CD8-positive, alpha-beta memory T cell (primary cell): Measurements from ENCODE around the gene CRY1. TPM values are rescaled to one million over a fixed set of nuclear protein-coding genes. Genes with fewer than 3 reads are reported as not detected.
"Not testable (repeated sequence)": the region's sequence is repeated elsewhere in the genome, so short reads cannot be mapped to it uniquely, and the experiment has no call there.

Source experiments
- CTCF ChIA-PET: fragments of 350-600 bp; sonication (Branson Sonifier 250); formaldehyde crosslinking; loops from one replicate; lab custom pipeline; 2021; ENCODE audit warnings: antibody characterized with exemption; lab: Charles Lee
- POLR2A ChIA-PET: fragments of 350-600 bp; sonication (Branson Sonifier 250); formaldehyde crosslinking; loops from one replicate; lab custom pipeline; 2021; ENCODE audit warnings: antibody characterized with exemption; lab: Charles Lee
- DNase-seq, 5 donors: peaks; one replicate each; pipeline versions ENCODE4 v3.0.0 to v3.0.0-alpha.2; 2020 to 2022; ENCODE audit warnings: mixed read lengths in 1 of 5
- H3K27ac ChIP-seq: one replicate; pipeline ENCODE4 v1.7.0; 2013; ENCODE audit warnings: low read depth, mild to moderate bottlenecking, low read length, moderate library complexity
- H3K27me3 ChIP-seq: 2 replicates; pipeline ENCODE4 v1.7.0; 2013; ENCODE audit warnings: low read length, mild to moderate bottlenecking; ENCODE audit not compliant: insufficient read depth, poor library complexity, severe bottlenecking
- H3K36me3 ChIP-seq: 2 replicates; pipeline ENCODE4 v1.7.0; 2013; ENCODE audit warnings: mild to moderate bottlenecking, low read length, moderate library complexity; ENCODE audit not compliant: insufficient read depth
- H3K4me1 ChIP-seq: 2 replicates; pipeline ENCODE4 v1.7.0; 2013; ENCODE audit warnings: mild to moderate bottlenecking, low read length, moderate library complexity; ENCODE audit not compliant: insufficient read depth
- H3K4me3 ChIP-seq: 2 replicates; pipeline ENCODE4 v1.7.0; 2013; ENCODE audit warnings: mild to moderate bottlenecking, low read length
- H3K9me3 ChIP-seq: 2 replicates; pipeline ENCODE4 v1.7.0; 2013; ENCODE audit warnings: mild to moderate bottlenecking, low read length
- H3K27ac Mint-ChIP-seq, 8 donors: one replicate each; pipeline ENCODE4 v1.8.0; 2020 to 2021; ENCODE audit warnings: mixed read lengths in 8 of 8, mild to moderate bottlenecking in 6 of 8, inconsistent platforms in 3 of 8, moderate library complexity in 3 of 8
- H3K27me3 Mint-ChIP-seq, 2 donors: one replicate each; pipeline ENCODE4 v1.8.0; 2020 to 2021; ENCODE audit warnings: mixed read lengths in 2 of 2, mild to moderate bottlenecking in 1 of 2, moderate library complexity in 1 of 2
- H3K36me3 Mint-ChIP-seq, 3 donors: one replicate each; pipeline ENCODE4 v1.8.0; 2020 to 2021; ENCODE audit warnings: mixed read lengths in 3 of 3, inconsistent platforms in 1 of 3, mild to moderate bottlenecking in 1 of 3
- H3K4me1 Mint-ChIP-seq, 3 donors: one replicate each; pipeline ENCODE4 v1.8.0; 2020 to 2021; ENCODE audit warnings: mixed read lengths in 3 of 3, inconsistent platforms in 1 of 3, mild to moderate bottlenecking in 1 of 3
- H3K4me3 Mint-ChIP-seq, 7 donors: one replicate each; pipeline ENCODE4 v1.8.0; 2020 to 2021; ENCODE audit warnings: mixed read lengths in 7 of 7, mild to moderate bottlenecking in 6 of 7, moderate library complexity in 4 of 7, inconsistent platforms in 2 of 7
- H3K9me3 Mint-ChIP-seq, 5 donors: one replicate each; pipeline ENCODE4 v1.8.0; 2020 to 2022; ENCODE audit warnings: mixed read lengths in 5 of 5, mild to moderate bottlenecking in 3 of 5, moderate library complexity in 2 of 5, inconsistent platforms in 1 of 5
- polyA plus RNA-seq: library from polyadenylated mRNA; unstranded; fragments of 300-500 nt; fragmentation: Illumina TruSeq; gene quantifications from one replicate; pipeline ENCODE4 v1.2.3, GENCODE V29; 2021
- total RNA-seq, 2 experiments: library from RNA; stranded (reverse); gene quantifications; one replicate each; pipeline ENCODE4 v1.2.3, GENCODE V29; 2021

Gene CRY1
- total and polyA plus RNA-seq, 3 experiments from 2014 or later = 29.0 to 38.8 (median 36.6) TPM

DNA sequence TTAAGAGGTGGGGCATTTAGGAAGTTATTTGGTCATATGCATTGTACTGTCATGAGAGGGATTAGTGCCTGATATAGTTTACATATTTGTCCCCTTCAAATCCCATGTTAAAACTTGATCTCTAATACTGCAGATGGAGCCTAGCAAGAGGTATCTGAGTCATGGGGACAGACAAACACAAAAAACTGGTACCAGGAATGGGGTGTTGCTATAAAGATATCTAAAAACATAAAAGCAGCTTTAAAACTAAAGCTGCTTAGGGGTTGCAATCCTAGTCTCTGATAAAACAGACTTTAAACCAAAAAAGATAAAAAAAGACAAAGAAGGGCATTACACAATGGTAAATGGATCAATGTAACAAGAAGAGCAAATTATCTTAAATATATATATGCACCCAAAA lies 11.6 kb downstream of the CRY1 start:
- peaks cover 6 to 8% (median 7%) of the 10 kb centered on the region in 3 donors for H3K36me3 Mint-ChIP-seq
- no peak overlapping the region for H3K27ac Mint-ChIP-seq
- Histone ChIP-seq H3K27me3 (no peaks in the 10 kb centered on the region), H3K9me3 (no peaks in the 10 kb centered on the region), H3K4me1 (no peaks in the 10 kb centered on the region), H3K4me3 (no peak overlapping the region), H3K27ac (no peak overlapping the region), H3K36me3 (no peaks in the 10 kb centered on the region)
- peaks cover 0 to 7% of the 10 kb centered on the region in 2 donors for H3K27me3 Mint-ChIP-seq
- ChIA-PET POLR2A (no interaction called here), CTCF (no interaction called here)
- peaks cover 5 to 10% (median 9%) of the 10 kb centered on the region in 5 donors for H3K9me3 Mint-ChIP-seq
- no peak overlapping the region for H3K4me3 Mint-ChIP-seq
- DNase-seq = no peak
- H3K4me1 Mint-ChIP-seq = peaks cover 19 to 46% (median 25%) of the 10 kb centered on the region in 3 donors

DNA sequence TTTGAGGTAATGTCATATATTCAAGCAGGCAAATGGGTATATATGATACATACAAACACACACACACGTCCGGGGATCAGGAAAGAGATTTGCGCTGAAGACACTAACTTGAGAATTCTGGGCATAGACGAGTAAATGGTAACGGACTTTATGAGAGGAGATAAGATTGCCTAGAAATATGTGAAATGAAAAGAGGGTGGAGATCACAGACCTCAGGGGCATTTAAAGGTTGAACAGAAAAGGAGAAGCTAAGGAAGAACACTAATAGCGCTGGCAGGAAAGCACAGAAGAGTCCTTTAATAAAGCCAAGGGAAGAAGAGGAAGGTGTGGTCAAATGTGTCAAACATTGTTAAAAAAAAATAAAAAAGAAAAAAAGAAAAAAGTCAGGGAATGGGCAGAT lies 13.1 kb downstream of the CRY1 start:
- CTCF ChIA-PET = no interaction called here
- Histone ChIP-seq H3K27me3 (no peaks in the 10 kb centered on the region), H3K4me1 (no peaks in the 10 kb centered on the region), H3K9me3 (no peaks in the 10 kb centered on the region), H3K27ac (no peak overlapping the region), H3K36me3 (no peaks in the 10 kb centered on the region), H3K4me3 (no peak overlapping the region)
- Mint-ChIP-seq H3K36me3 (peaks cover 0 to 6% (median 2%) of the 10 kb centered on the region in 3 donors), H3K27ac (no peak overlapping the region), H3K27me3 (peaks cover 0 to 7% of the 10 kb centered on the region in 2 donors), H3K9me3 (peaks cover 5 to 10% (median 9%) of the 10 kb centered on the region in 5 donors), H3K4me3 (no peak overlapping the region), H3K4me1 (peaks cover 19 to 45% (median 28%) of the 10 kb centered on the region in 3 donors)
- no peak for DNase-seq
- POLR2A ChIA-PET = no interaction called here

GRCh38 chr12:107079172-107080011 lies 14.0 kb downstream of the CRY1 start:
- Mint-ChIP-seq H3K4me1 (peaks cover 18 to 38% (median 22%) of the 10 kb centered on the region in 3 donors), H3K27me3 (peaks cover 0 to 7% of the 10 kb centered on the region in 2 donors), H3K27ac (no peak overlapping the region), H3K36me3 (peaks cover 0 to 6% (median 2%) of the 10 kb centered on the region in 3 donors), H3K9me3 (peaks cover 5 to 10% (median 9%) of the 10 kb centered on the region in 5 donors), H3K4me3 (no peak overlapping the region)
- Histone ChIP-seq H3K4me1 (no peaks in the 10 kb centered on the region), H3K27ac (no peak overlapping the region), H3K9me3 (no peaks in the 10 kb centered on the region), H3K4me3 (no peak overlapping the region), H3K27me3 (no peaks in the 10 kb centered on the region), H3K36me3 (no peaks in the 10 kb centered on the region)
- peak in 2 of 5 donors; percentile 5 to 11 for DNase-seq
- POLR2A ChIA-PET = no interaction called here
- CTCF ChIA-PET = interaction anchor here (1.7 kb wide), 1 partner anchor 25 kb away, joined by 10 read pairs; no protein-coding TSS in a partner anchor

DNA sequence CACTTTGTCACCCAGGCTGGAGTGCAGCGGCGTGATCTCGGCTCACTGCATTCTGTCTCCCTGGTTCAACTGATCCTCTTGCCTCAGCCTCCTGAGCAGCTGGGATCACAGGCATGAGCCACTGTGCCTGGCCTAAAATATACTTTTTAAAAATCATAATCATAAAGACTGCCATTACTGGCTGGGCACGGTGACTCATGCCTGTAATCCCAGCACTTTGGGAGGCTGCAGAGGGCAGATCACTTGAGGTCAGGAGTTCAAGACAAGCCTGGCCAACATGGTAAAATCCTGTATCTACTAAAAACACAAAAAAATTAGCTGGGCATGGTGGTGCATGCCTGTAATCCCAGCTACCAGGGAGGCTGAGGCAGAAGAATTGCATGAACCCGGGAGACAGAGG lies 20.1 kb downstream of the CRY1 start:
- H3K36me3 Mint-ChIP-seq, H3K36me3 ChIP-seq, H3K27me3 Mint-ChIP-seq, H3K4me3 Mint-ChIP-seq, H3K27me3 ChIP-seq, H3K27ac ChIP-seq, H3K4me1 ChIP-seq, H3K9me3 Mint-ChIP-seq, H3K9me3 ChIP-seq, DNase-seq, CTCF ChIA-PET, H3K27ac Mint-ChIP-seq, H3K4me3 ChIP-seq, POLR2A ChIA-PET: not testable (repeated sequence)
- peaks cover 17 to 37% (median 26%) of the 10 kb centered on the region in 3 donors for H3K4me1 Mint-ChIP-seq

GRCh38 chr12:107066691-107067090 lies 26.7 kb downstream of the CRY1 start:
- Histone ChIP-seq H3K9me3 (no peaks in the 10 kb centered on the region), H3K4me3 (no peak overlapping the region), H3K36me3 (no peaks in the 10 kb centered on the region), H3K27me3 (no peaks in the 10 kb centered on the region), H3K27ac (no peak overlapping the region), H3K4me1 (no peaks in the 10 kb centered on the region)
- Mint-ChIP-seq H3K36me3 (peaks cover 11 to 27% (median 12%) of the 10 kb centered on the region in 3 donors), H3K4me1 (peaks cover 24 to 32% (median 28%) of the 10 kb centered on the region in 3 donors), H3K27ac (no peak overlapping the region), H3K4me3 (peak overlapping the region in 2 of 7 donors; percentile 19 to 36), H3K27me3 (no peaks in the 10 kb centered on the region), H3K9me3 (peaks cover 0 to 10% (median 9%) of the 10 kb centered on the region in 5 donors)
- ChIA-PET POLR2A (no interaction called here), CTCF (no interaction called here)
- DNase-seq = no peak

GRCh38 chr12:107064687-107065086 lies 28.7 kb downstream of the CRY1 start:
- Histone ChIP-seq H3K27ac (no peak overlapping the region), H3K36me3 (no peaks in the 10 kb centered on the region), H3K27me3 (no peaks in the 10 kb centered on the region), H3K4me1 (no peaks in the 10 kb centered on the region), H3K4me3 (no peak overlapping the region), H3K9me3 (no peaks in the 10 kb centered on the region)
- H3K4me1 Mint-ChIP-seq = peaks cover 23 to 29% (median 24%) of the 10 kb centered on the region in 3 donors
- H3K36me3 Mint-ChIP-seq = peaks cover 11 to 27% (median 12%) of the 10 kb centered on the region in 3 donors
- no peak for DNase-seq
- POLR2A ChIA-PET = no interaction called here
- peaks cover 0 to 10% (median 9%) of the 10 kb centered on the region in 5 donors for H3K9me3 Mint-ChIP-seq
- no peaks in the 10 kb centered on the region for H3K27me3 Mint-ChIP-seq
- H3K27ac Mint-ChIP-seq = no peak overlapping the region
- no peak overlapping the region for H3K4me3 Mint-ChIP-seq
- CTCF ChIA-PET = interaction anchor here (1.8 kb wide), 1 partner anchor 26 kb away, joined by 4 read pairs; no protein-coding TSS in a partner anchor

GRCh38 chr12:107064243-107064642 lies 29.1 kb downstream of the CRY1 start:
- no peak overlapping the region for H3K4me3 Mint-ChIP-seq
- H3K27ac Mint-ChIP-seq = no peak overlapping the region
- H3K4me1 Mint-ChIP-seq = peaks cover 23 to 29% (median 24%) of the 10 kb centered on the region in 3 donors
- Histone ChIP-seq H3K27ac (no peak overlapping the region), H3K9me3 (no peaks in the 10 kb centered on the region), H3K27me3 (no peaks in the 10 kb centered on the region), H3K36me3 (no peaks in the 10 kb centered on the region), H3K4me3 (no peak overlapping the region), H3K4me1 (no peaks in the 10 kb centered on the region)
- POLR2A ChIA-PET = no interaction called here
- no peak for DNase-seq
- H3K27me3 Mint-ChIP-seq = no peaks in the 10 kb centered on the region
- H3K9me3 Mint-ChIP-seq = peaks cover 0 to 10% (median 9%) of the 10 kb centered on the region in 5 donors
- H3K36me3 Mint-ChIP-seq = peaks cover 11 to 27% (median 12%) of the 10 kb centered on the region in 3 donors
- CTCF ChIA-PET = interaction anchor here (1.8 kb wide), 1 partner anchor 27 kb away, joined by 4 read pairs; no protein-coding TSS in a partner anchor

DNA sequence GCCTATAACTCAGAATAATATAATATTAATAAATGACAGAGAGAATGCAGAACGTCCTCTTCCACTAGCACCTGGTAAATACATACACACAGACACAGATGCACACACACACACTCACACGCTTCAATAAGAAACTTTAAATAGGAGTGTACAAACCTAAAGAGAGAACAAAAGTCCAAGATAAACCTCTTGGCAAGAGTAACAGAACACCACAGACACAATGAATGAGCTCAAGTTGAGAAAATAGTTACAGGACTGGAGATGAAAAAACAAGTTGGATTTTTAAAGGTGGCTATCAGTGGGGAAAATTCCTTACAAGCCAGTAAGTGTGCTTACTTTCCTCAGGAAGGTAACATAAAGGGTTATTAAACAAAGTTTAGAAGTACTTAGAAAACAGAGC lies 35.2 kb downstream of the CRY1 start:
- no peak overlapping the region for H3K4me3 ChIP-seq
- no peaks in the 10 kb centered on the region for H3K4me1 ChIP-seq
- Mint-ChIP-seq H3K27ac (peak overlapping the region in 3 of 8 donors; percentile 8 to 72 (median 13)), H3K4me1 (peaks cover 9 to 28% (median 9%) of the 10 kb centered on the region in 3 donors), H3K4me3 (no peak overlapping the region), H3K36me3 (peaks cover 4 to 6% (median 5%) of the 10 kb centered on the region in 3 donors), H3K9me3 (peaks cover 0 to 10% (median 6%) of the 10 kb centered on the region in 5 donors), H3K27me3 (no peaks in the 10 kb centered on the region)
- no peaks in the 10 kb centered on the region for H3K9me3 ChIP-seq
- ChIA-PET CTCF (no interaction called here), POLR2A (no interaction called here)
- H3K27ac ChIP-seq = no peak overlapping the region
- H3K27me3 ChIP-seq = no peaks in the 10 kb centered on the region
- H3K36me3 ChIP-seq = no peaks in the 10 kb centered on the region
- no peak for DNase-seq
